DMS53 (cell line): Measurements from ENCODE around the gene DNAI2.

ENCODE experiments used
- DNase-seq: peaks from one replicate; lab custom pipeline; 2025; lab: John Stamatoyannopoulos, UW

The DNAI2 gene

DNA sequence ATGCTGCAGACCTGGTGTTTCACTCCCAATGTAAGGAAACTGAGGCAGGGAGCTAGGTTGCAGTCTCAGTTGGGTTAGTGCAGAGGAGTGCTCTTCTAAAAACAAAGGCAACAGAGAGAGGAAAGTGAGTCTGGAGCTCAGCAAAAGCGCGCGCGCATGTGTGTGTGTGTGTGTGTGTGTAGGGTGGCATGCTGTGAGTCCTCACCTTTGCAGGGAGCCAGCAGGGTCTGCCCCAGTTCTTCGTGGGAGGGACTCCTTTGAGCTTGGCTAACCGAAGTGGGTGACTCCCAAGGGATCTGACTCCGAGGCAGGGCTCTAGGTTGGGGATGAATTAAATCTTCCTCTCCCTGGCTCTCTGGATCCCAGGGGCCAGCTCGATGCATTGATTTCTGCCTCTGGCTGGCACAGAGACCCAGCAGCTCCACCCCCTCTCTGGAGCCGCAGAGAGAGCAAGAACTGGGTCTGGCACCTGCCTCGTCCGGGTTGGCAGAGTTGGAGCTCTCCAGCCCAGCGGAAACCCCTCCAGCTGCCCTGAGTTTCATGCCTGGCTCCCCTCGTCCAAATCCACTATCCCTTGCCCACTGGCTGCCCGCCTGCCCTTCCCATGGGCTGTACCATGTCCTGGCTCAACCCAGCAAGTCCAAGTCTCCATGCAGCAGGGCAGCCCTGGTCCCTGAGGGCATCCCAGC lies 88.9 kb downstream of the DNAI2 start:
- DNase-seq: no peak
